Activated CD4-positive, alpha-beta T cell treated with anti-CD3 and anti-CD28 coated beads, Interleukin-2, Interleukin-4, amounts not matched to agents 100 ng/mL and 50 ng/mL, durations not matched to agents 16 hours and 8 hours (primary cell): ENCODE measurements around the gene THY1.
"Not testable (repeated sequence)": the region's sequence is repeated elsewhere in the genome, so short reads cannot be mapped to it uniquely, and the experiment has no call there.

Experiments used
- DNase-seq: peaks from one replicate; pipeline ENCODE4 v3.0.0-alpha.2; 2020; ENCODE audit warnings: low spot score

Gene THY1

GRCh38 chr11:119418759-119419158 lies 4.2 kb downstream of the THY1 start:
- DNase-seq: no peak

GRCh38 chr11:119417726-119418540 lies 5.0 kb downstream of the THY1 start:
- DNase-seq: no peak

GRCh38 chr11:119416606-119417580 lies 6.1 kb downstream of the THY1 start:
- no peak for DNase-seq

- DNase-seq: no peak
Observed at GRCh38 chr11:119415966-119416365, 7.0 kb downstream of the THY1 start.

- DNase-seq: no peak
Observed at GRCh38 chr11:119415517-119415916, 7.5 kb downstream of the THY1 start.

- DNase-seq: no peak
Observed at GRCh38 chr11:119414734-119415133, 8.2 kb downstream of the THY1 start.

- no peak for DNase-seq
Observed at GRCh38 chr11:119414321-119414720, 8.7 kb downstream of the THY1 start.

- no peak for DNase-seq
Observed at GRCh38 chr11:119412072-119412471, 10.9 kb downstream of the THY1 start.

GRCh38 chr11:119410501-119410900 lies 12.5 kb downstream of the THY1 start:
- no peak for DNase-seq

GRCh38 chr11:119409731-119410130 lies 13.2 kb downstream of the THY1 start:
- DNase-seq: no peak

GRCh38 chr11:119406005-119406404 lies 17.0 kb downstream of the THY1 start:
- DNase-seq: no peak

GRCh38 chr11:119405448-119405847 lies 17.5 kb downstream of the THY1 start:
- not testable (repeated sequence) for DNase-seq

GRCh38 chr11:119404872-119405271 lies 18.1 kb downstream of the THY1 start:
- DNase-seq: no peak

- DNase-seq: no peak
Observed at GRCh38 chr11:119403021-119403420, 20.0 kb downstream of the THY1 start.

- no peak for DNase-seq
Observed at GRCh38 chr11:119402470-119402869, 20.5 kb downstream of the THY1 start.

- DNase-seq: no peak
Observed at GRCh38 chr11:119400860-119401259, 22.1 kb downstream of the THY1 start.

GRCh38 chr11:119397740-119398139 lies 25.2 kb downstream of the THY1 start:
- DNase-seq: no peak

GRCh38 chr11:119396835-119397234 lies 26.1 kb downstream of the THY1 start:
- no peak for DNase-seq

- DNase-seq: no peak
Observed at GRCh38 chr11:119391275-119391674, 31.7 kb downstream of the THY1 start.

- no peak for DNase-seq
Observed at GRCh38 chr11:119389611-119390254, 33.2 kb downstream of the THY1 start.

- DNase-seq: no peak
Observed at GRCh38 chr11:119388103-119388502, 34.9 kb downstream of the THY1 start.

GRCh38 chr11:119384332-119384731 lies 38.6 kb downstream of the THY1 start:
- DNase-seq: no peak
